ENCODE results near the gene SLC12A7.

Gene SLC12A7

DNA sequence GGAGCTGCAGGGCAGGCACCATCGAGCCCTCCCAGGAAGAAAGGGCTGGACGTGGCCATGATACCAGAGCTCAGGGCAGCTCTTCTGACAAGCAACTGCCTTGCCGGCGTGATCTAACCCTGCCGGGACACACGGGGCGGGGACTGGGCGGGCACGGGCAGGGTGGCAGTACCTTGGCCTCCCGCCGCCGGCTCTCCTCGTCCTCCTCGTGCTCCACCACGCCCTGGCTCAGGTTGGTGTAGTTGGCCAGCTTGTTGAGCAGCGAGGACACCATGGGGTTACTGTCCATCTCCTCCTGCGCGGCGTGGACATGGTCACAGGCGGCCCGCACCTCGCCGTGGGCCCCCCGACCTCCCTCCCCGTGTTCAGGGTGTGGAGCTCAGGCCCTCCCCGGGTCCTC, 18.5 kb downstream of the SLC12A7 start:
- TF ChIP-seq, protein P1, sequence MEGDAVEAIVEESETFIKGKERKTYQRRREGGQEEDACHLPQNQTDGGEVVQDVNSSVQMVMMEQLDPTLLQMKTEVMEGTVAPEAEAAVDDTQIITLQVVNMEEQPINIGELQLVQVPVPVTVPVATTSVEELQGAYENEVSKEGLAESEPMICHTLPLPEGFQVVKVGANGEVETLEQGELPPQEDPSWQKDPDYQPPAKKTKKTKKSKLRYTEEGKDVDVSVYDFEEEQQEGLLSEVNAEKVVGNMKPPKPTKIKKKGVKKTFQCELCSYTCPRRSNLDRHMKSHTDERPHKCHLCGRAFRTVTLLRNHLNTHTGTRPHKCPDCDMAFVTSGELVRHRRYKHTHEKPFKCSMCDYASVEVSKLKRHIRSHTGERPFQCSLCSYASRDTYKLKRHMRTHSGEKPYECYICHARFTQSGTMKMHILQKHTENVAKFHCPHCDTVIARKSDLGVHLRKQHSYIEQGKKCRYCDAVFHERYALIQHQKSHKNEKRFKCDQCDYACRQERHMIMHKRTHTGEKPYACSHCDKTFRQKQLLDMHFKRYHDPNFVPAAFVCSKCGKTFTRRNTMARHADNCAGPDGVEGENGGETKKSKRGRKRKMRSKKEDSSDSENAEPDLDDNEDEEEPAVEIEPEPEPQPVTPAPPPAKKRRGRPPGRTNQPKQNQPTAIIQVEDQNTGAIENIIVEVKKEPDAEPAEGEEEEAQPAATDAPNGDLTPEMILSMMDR (IDR thresholded peaks at IDR 0.05) = no peak

DNA sequence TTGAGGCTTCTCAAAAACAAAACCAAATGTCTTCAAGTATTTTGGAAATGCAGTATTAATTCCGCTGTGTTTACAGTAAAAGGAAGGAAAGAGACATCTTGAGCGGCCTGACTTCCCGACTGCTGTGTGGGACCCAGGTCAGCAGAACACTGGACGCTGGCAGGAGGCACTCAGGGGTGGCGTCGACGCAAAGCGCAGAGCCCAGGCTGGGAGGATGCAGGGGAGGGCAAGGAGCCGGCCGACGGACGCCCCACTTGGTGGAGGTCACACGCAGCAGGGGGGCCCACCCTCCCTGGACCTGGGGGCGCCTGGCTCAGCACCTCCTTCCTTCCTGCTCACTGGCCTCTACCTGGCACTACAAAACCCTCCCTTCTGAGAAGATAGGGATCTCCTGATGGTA, 19.7 kb downstream of the SLC12A7 start:
- TF ChIP-seq, protein P1 (IDR thresholded peaks at IDR 0.05) = no peak

DNA sequence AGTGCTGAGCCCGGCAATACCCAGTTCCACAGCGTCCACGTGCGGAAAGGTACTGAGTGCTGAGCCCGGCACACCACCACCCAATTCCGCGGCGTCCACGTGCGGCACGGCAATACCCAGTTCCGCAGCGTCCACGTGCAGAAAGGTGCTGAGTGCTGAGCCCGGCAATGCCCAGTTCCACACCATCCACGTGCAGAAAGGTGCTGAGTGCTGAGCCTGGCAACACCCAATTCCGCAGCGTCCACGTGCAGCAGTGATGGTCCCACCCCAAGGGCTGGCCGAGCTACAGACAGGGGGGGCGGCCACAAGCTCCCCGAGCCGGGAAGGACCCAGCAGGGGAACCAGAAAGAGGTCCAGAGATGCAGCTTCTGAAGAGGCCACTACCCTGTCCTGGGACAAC, 20.2 kb downstream of the SLC12A7 start:
- TF ChIP-seq, protein P1 (IDR thresholded peaks at IDR 0.05) = no peak

DNA sequence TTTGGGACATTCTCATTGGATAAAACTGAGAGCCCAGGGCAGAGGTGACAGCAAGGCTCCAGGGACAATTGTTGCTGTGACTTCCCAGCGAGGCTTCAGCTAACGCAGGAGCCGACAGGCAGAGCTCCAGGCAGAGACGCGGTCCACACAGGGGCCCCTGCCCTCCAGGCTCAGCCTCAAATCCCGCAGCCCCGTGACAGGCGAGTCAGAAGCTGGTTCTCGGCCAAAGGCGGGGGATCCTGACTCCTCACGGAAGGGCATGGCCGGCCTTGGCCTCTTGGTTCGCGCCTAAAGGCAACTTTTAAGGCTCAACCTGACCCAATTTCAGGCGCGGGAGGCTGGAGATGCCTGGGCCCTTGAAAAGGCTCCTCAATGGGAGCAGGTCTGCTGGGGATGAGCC, 21.3 kb downstream of the SLC12A7 start:
- TF ChIP-seq, protein P1 (IDR thresholded peaks at IDR 0.05) = no peak

DNA sequence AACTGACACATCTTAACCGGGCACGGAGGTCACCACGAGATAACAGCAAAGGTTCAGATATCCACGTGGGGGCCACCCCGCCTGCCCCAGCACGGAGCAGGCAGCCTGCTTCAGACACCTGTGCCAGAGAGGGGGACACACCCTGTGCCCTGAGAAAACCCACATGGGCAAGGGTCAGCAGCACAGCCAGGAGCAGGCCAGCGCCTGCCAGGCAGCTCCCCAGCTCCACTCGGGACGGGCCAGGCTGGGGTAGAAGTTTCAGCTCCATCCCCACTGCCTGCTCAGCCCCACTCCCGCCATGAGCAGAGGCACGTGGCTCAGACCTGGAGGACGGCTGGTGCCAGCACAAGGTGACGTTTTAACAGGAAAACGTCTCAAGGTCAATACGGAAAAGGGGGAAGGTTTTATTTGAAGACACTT, 22.2 kb downstream of the SLC12A7 start:
- TF ChIP-seq, protein P1 (IDR thresholded peaks at IDR 0.05) = no peak

DNA sequence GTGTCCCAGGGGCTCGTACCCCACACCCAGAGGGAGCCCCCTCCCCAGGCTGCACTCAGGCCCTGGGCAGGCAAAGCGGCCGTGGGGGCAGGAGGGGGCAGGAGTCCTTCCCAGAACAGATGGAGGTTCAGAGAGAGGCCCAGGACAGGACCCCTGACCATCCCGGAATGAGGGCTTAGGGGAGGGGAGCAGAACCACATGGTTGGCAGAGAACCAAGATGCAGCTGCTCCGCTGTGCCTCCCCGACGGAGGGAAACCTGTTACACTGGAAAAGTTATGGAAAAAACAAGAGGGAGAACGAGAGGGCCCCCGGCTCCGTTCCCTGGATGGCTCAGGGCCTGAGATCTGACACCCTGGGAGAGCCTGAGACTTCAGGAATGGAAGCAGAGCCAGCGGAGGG, 22.7 kb downstream of the SLC12A7 start:
- TF ChIP-seq, protein P1 (IDR thresholded peaks at IDR 0.05) = no peak

DNA sequence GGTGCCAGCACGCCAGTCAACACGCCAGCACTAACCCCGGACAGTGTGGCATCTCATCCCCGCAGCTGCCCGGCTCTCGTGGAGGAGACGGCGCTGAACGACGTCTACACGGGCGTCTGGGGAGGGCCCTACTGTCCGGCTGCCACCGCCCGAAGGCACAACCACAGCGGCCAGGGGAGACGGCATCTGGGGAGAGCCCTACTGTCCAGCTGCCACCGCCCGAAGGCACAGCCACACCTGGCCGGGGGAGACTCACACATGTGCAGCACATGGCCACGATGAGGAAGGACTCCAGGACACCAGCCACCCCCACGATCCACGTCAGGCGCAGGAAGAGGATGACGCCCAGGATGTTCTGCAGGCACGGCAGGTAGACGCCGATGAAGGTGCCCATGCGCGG, 23.1 kb downstream of the SLC12A7 start:
- TF ChIP-seq, protein P1 (IDR thresholded peaks at IDR 0.05) = no peak

DNA sequence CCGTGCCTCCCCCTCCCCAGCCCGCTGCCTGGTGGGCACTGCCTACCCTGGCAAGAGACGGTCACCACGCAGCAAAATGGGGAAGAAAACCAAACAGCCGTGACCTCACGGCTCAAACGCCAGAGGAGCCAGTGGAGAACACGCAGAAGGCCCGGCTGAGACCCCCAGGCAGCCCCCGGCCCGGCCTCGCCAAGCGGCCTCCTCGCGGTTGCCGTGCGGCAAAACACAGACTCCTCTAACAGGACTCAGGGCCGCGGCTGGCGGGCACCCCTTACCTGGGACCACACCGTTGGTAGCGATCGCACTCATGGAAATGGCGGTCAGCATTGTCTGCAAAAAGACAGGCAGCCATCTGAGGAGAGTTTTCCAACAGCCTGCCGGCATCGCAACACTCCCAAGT, 23.8 kb downstream of the SLC12A7 start:
- TF ChIP-seq, protein P1 (IDR thresholded peaks at IDR 0.05) = no peak
